Fibroblast of pulmonary artery (primary cell): ENCODE data around the gene CALHM6.
"Not testable (repeated sequence)": the region's sequence is repeated elsewhere in the genome, so short reads cannot be mapped to it uniquely, and the experiment has no call there.

Experiments used
- DNase-seq: peaks from one replicate; pipeline ENCODE4 v3.0.0-alpha.2; 2010; ENCODE audit warnings: low read depth
- H3K4me3 ChIP-seq: replicated peaks from 2 replicates; pipeline ENCODE4 v1.5.1; 2011; ENCODE audit warnings: low read depth, mild to moderate bottlenecking, control low read depth, low read length, moderate library complexity
- CTCF ChIP-seq: IDR thresholded peaks from 2 replicates; pipeline ENCODE4 v1.5.1; 2011; ENCODE audit warnings: mild to moderate bottlenecking, control low read depth, low read length, inconsistent platforms; ENCODE audit errors: missing control alignments

CALHM6 gene

GRCh38 chr6:116483616-116484015 is 22.4 kb downstream of the CALHM6 start:
- no peak for TF ChIP-seq CTCF

DNA sequence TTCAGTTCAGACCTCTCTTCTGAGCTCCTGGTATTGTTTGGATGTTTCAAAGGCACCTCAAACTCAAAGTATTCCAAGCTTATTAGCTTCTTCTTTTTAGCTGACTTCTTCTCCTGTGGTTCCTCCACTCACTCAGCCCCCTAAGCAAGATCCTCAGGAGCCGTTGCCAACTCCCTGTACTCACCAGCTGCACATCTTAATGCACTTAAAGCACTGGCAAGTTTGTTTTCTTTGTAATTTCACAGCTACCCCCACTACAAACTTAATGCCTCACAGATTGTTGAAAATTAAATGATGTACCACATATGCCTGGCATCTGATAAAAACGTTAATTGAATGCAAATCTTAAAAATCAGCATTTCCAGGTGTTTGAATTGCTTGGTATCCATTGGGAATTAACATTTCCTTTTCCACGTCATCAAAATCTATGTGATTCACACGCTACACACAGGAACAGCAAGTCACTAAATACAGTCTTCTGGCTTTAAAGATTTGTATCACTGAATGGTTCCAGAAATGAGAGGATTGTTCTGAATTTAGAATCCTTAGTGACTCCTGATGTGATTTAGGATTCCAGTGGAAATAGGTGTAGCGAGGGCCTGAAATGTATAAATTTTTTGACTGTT is 24.5 kb downstream of the CALHM6 start:
- no peak for DNase-seq
- TF ChIP-seq CTCF = no peak
- no peak overlapping the region for H3K4me3 ChIP-seq

More at GRCh38 chr6:116483616-116484015, 22.4 kb downstream of the CALHM6 start:
- no peak for DNase-seq
- no peak overlapping the region for H3K4me3 ChIP-seq

- TF ChIP-seq CTCF = no peak
- no peak overlapping the region for H3K4me3 ChIP-seq
Measured at GRCh38 chr6:116491610-116492330, 30.6 kb downstream of the CALHM6 start.

DNA sequence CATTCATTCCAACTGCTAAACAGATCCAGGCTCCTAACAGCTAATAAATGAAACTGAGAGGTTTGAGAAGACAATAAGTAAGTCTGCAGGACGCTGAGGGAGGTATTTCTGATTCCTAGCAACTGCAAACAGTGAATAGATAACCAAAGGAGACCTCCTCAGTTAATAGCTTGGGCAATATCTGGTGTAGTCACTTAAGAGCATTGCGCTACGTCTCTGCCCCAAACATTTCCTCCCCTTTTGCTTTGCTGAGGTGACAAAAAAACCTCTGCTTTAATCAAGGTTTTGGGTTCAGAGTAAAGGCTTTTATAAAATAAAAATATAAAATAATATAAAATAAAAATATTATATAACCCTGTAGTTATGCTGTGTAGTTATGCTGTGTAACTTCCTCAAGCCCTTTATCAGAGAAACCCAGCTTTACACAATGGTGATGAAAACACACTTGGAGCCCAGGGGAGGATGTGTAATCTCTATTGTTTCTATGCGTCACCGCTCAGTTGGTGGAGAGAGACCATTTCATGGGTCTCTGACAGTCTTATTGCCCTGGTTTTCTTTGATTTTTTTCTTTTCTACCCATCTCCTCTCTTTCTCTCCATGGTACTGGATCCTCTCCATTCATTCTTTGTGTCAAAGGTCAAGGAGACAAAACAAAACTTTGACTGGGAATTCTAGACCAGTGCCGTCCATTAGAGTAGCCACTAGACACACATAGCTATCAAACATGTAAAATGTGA is 31.3 kb downstream of the CALHM6 start:
- DNase-seq = peak; percentile 92
- H3K4me3 ChIP-seq = no peak overlapping the region
- TF ChIP-seq CTCF = no peak

More at GRCh38 chr6:116491610-116492330, 30.6 kb downstream of the CALHM6 start:
- DNase-seq = no peak

DNA sequence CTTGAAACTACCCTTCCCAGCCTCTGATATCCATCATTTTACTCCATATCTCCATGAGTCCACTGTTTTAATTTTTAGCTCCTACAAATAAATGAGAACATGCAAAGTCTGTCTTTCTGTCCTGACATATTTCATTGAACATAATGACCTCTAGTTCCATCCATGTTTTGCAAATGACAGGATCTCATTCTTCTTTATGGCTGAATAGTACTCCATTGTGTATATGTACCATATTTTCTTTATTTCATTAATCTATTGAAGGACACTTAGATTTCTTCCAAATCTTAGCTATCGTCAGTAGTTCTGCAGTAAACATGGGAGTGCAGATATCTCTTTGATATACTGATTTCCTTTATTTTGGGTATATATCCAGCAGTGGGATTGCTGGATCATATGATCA is 34.0 kb downstream of the CALHM6 start:
- DNase-seq, H3K4me3 ChIP-seq: not testable (repeated sequence)

DNA sequence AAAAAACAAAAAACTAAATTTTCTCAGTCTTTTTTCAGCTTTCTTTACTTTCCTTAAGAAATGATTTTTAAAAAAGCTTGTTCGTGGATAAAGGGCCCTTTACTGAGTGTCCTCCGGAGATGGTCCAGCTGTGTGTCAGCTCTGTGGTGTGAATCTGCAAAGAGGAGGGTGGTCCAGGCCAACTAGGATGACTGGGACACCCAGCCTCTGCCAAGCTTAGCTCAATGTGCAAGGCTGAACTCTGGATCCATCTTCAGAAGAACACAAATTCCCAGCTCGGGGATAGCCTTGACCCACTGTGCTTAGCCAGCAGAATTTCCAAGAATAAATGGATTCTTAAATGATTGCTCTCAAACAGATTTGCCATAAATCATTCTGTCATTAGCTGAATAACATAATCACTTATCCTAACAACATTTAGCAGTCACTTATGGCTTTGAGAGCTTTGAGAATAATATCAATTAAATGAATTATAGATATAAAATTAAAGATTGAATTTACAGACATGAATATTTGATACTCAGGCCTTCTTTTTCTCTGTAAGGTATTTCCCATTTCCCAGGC is 36.0 kb downstream of the CALHM6 start:
- no peak overlapping the region for H3K4me3 ChIP-seq
- no peak for TF ChIP-seq CTCF
- DNase-seq = no peak

DNA sequence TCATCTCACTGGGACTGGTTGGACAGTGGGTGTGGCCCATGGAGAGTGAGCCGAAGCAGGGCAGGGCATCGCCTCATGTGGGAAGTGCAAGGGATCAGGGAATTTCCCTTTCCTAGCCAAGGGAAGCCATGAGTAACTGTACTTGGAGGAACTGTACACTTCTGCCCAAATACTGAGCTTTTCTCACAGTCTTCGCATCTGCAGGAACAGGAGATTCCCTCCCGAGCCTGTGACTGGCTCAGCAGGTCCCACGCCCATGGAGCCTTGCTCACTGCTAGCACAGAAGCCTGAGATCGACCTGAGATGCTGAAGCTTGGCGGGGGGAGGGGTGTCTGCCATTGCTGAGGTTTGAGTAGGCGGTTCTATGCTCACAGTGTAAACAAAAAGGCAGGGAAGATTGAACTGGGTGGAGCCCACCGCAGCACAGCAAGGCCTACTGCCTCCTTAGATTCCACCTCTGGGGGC is 39.8 kb downstream of the CALHM6 start:
- H3K4me3 ChIP-seq = no peak overlapping the region
- DNase-seq = no peak
- TF ChIP-seq CTCF = no peak
